ENCODE results near the gene NOTCH4.
A peak's percentile ranks its signal among the peaks of the same experiment; 100 is the strongest.

The NOTCH4 gene

GRCh38 chr6:32183030-32183429, 40.8 kb downstream of the NOTCH4 start:
- no peak for DNase-seq (ENCODE audit: low read depth in 2 of 3, low spot score in 2 of 3)

DNA sequence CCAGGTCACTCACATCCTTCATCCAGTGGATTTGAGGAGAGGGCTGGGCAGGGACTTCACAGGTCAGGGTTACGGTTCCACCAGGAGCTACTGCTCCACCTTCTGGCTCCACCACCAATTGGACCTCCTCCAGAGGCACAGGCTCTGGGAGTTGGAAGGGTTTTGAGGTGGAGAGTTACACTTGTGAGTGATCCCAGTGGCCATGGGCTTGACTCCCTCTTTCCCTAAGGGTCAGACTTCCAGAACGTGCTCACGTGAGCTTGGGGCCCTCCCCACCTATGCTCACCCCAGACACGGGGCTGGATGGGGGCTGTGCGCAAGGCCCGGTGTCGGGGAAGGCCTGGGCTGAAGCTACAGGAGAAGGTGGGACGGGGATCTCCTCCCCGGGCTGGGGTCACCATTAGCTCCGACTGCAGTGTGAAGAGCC, 41.3 kb downstream of the NOTCH4 start:
- no peak for DNase-seq (ENCODE audit: low read depth in 2 of 3, low spot score in 2 of 3)

DNA sequence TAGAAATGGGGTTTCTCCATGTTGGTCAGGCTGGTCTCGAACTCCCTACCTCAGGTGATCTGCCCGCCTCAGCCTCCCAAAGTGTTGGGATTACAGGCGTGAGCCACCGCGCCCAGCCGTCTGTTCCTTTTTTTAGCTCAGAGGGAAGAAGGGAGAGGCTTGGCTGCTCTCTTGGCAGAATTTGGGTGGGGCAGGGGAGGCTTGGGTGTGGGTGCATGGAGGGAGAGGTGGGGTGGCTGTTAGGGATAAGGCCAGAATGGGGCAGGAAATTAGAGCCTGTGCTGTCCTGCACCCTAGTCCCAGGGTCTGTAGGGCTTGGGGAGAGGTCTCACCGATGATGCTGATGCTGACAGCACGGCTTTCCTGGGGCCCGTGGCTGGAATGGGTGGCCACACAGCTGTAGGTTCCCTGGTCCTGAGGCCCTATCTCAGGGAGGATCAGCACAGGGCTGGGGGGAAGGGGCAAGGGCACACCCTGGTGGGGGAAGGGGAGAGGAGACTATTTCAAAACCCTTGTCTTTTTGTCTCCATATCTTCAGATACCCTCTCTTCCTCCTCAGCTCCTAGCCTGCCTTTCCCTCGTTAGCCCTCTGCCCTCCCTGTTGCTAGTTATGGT, 41.8 kb downstream of the NOTCH4 start:
- DNase-seq (ENCODE audit: low read depth in 2 of 3, low spot score in 2 of 3): no peak

- no peak for DNase-seq (ENCODE audit: low read depth in 2 of 3, low spot score in 2 of 3)
These were observed 42.6 kb downstream of the NOTCH4 start for GRCh38 chr6:32181148-32181702.

DNA sequence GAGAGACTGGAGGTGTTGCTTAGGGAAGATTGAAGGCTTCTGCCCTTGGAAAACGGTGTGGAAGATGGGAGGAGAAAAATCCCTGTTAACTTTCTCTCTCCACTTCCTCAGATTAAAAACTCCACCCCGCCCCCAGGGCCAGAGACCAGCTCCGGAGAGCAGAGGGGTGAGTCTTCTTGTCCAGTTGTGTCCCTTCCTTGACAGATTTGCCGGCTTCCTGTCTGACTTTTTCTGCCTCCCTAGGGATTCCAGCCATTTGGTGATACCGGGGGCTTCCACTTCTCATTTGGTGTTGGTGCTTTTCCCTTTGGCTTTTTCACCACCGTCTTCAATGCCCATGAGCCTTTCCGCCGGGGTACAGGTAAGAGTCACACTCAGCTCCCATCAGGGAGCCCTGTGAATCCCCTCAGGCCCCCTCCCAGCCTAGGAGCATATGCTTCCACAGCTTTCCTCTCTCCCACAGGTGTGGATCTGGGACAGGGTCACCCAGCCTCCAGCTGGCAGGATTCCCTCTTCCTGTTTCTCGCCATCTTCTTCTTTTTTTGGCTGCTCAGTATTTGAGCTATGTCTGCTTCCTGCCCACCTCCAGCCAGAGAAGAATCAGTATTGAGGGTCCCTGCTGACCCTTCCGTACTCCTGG, 44.0 kb downstream of the NOTCH4 start:
- no peak for DNase-seq (ENCODE audit: low read depth in 2 of 3, low spot score in 2 of 3)

GRCh38 chr6:32178547-32179440, 45.1 kb downstream of the NOTCH4 start:
- DNase-seq (ENCODE audit: low read depth in 2 of 3, low spot score in 2 of 3): no peak

- peak; percentile 66 to 80 (median 78) for DNase-seq (ENCODE audit: low read depth in 2 of 3, low spot score in 2 of 3)
These were observed 45.9 kb downstream of the NOTCH4 start, which contains the start of gene RNF5 for GRCh38 chr6:32177788-32178546. Gene RNF5 (plus strand): TSS chr6:32178405. CDS start chr6:32178512, 107 bp downstream.

- DNase-seq (ENCODE audit: low read depth in 2 of 3, low spot score in 2 of 3): no peak
These were observed 46.6 kb downstream of the NOTCH4 start for GRCh38 chr6:32177183-32177787.

DNA sequence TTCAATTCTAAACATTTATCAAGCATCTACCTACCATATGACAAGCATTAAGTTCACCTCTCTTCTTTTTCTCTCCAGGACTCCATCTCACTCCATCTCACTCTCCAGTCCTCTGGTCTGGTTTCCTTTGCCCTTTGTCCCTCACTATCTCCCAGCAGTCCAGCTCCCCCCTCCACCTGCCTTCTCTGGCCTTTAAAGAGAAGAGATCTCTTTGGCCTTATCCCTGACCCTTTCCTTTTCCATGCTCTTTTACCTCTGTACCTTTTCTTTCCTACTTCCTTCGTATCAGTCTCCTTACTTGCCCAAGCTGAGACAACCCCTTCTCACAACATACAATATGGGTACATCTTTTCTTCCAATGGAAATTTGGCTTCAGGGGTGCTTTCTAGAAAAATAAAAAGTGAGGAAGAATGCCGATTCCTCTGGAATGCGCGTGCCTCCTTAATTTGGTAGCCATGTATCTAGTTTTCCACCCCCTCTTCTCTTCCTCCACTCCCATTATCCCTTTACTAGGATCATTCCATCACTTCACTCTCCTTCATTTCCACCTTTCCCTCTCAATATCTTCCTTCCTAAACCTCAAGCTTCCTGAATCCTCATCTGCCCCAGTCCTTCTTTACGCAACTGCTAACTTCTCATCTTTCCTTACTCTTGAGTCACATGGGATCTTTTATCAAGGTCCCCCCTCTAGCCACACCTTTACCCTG, 47.2 kb downstream of the NOTCH4 start:
- no peak for DNase-seq (ENCODE audit: low read depth in 2 of 3, low spot score in 2 of 3)

- DNase-seq (ENCODE audit: low read depth in 2 of 3, low spot score in 2 of 3): peak; percentile 87 to 90 (median 90)
These were observed 48.0 kb downstream of the NOTCH4 start, which contains the start of gene AGPAT1 for GRCh38 chr6:32175711-32176475. Gene AGPAT1 (minus strand): TSS chr6:32176084. CDS start chr6:32171496, 4,588 bp downstream.

DNA sequence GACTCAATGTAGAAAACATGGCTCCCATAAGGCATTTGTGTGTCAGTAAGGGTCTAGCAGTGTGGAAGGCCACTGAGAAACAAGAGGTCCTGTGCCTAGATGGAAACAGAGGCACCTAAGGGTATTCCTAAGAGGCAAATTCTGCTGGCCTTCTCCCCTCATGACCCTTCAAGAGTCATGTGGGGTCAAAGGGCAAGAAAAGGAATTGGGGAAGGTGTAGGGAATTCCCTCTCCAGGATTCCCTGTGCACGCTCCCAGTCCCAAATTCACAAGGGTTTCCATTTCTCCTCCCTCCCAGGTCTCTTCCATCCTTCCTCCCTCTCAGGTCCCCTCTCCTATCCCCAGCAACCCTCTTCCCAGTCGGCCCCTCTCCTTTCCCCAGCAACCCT, 48.6 kb downstream of the NOTCH4 start:
- DNase-seq (ENCODE audit: low read depth in 2 of 3, low spot score in 2 of 3): no peak

DNA sequence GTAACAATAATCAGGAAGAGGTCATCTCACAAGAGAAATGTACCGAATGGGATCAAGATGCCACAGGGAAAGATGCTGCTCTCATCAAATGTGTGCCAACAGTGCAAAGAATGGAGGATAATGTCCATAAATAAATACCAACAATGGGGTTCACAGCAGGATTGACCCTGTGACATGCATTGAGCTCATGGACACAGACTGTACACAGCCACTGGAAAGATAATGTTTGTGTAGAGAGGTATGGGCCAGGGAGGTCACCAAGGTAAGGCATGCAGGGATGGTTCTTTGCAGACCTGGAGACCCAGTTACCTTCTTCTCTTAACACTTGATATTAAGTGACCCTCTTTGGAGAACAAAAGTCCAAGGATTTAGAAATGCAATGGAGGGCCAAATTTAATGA, 49.5 kb downstream of the NOTCH4 start:
- DNase-seq (ENCODE audit: low read depth in 2 of 3, low spot score in 2 of 3): no peak

DNA sequence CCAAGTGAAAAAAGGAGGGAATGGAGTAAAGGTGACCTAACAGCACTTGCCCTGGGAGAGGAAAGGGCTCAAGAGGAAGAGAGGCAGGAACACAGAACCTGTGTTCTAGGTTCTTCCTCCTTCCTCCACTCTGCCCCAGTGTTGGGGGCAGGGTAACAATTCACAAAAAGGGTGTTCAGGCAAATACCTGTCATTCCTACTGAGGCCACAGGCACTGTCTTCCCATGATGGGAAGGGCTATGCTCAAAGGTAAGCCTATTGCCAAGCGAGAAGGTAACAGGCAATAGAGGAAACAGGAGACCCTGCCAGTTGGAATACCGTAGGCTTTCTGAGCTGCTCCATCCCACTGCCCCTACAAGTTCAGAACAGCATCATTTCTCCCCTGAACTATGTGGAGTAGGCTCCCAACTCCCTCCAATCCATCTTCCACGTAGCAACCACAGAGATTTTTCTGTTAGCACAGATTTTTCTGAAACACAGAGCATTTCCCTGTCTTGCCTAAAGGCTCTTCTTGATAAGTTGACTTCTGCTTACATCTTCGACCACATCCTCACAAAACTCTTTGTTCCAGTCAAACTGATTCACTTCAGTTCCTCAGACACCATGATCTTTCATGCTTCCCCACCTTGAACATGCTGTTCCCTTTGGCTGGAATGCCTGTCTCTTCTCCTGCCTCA, 50.7 kb downstream of the NOTCH4 start:
- no peak for DNase-seq (ENCODE audit: low read depth in 2 of 3, low spot score in 2 of 3)

DNA sequence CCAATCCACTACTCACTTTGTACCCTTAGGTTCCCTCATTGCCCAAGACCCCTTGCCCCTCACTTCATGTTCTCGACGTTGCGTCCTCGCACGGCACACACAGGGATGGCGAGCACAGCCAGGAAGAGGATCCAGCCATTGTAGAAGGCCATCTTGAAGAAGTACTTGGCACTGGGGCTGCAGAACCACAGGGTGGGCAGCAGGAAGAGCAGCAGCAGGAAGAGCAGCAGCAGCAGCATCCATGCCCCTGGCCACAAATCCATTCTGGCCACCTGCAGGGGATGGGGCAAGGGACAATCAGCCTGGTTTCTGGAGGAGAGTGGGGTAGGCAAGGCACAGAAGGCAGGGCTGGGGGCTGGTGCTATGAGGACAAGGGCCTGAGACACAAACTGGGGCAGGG, 52.6 kb downstream of the NOTCH4 start:
- no peak for DNase-seq (ENCODE audit: low read depth in 2 of 3, low spot score in 2 of 3)

DNA sequence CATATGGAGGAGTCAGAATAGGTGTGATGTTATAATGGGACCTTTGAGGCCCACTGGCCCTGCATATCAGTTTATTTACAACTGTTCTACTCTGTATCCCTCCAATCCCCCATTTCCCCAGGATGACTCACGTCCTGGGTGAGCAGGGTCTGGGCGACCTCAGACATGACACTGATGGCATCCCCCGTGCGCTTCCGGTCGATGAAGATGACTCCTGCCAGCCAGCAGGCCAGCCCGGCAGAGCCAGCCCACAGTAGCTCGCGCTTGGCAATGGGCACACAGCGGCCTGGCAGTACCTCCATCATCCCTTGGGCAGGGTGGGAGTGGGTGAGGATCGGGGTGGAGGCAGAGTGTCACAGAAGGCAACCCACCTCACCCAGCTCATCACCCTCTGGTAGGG, 53.6 kb downstream of the NOTCH4 start:
- no peak for DNase-seq (ENCODE audit: low read depth in 2 of 3, low spot score in 2 of 3)

DNA sequence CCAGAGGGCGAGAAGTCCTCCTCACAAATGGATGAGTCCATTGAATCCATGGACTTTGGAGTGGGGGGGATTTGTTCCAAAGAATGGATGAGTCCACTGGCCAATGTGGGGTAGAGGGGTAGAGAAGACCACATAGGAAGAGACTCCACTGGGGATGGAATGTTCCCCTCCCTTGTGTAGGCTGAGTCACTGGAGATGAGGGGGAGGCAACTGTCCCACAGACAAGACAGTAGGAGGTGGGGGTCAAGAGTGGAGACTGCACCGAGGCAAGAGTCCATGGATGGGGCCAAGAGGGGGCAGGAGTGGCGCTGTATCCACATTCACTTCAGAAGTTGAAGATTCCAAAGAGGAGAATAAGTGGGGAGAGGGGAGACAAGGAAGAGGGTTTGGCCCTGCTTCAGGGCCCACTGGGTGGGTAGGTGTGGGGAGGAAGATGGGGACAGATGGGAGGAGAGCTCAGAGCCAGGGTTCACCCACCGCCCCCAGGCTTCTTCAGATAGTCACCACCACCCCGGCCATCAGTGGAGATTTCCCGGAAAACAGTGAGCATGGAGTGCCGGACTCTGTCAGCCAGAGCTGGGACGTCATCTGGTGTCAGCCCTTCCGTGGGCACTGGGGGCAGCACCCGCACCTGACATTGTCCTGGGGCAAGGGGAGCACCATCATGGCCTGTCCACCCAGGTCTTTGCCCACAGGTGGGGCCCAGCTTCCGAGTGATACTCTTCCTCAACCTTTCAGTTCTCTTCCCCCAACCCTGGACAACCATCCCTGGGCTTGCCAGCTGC, 54.9 kb downstream of the NOTCH4 start:
- DNase-seq (ENCODE audit: low read depth in 2 of 3, low spot score in 2 of 3): no peak

DNA sequence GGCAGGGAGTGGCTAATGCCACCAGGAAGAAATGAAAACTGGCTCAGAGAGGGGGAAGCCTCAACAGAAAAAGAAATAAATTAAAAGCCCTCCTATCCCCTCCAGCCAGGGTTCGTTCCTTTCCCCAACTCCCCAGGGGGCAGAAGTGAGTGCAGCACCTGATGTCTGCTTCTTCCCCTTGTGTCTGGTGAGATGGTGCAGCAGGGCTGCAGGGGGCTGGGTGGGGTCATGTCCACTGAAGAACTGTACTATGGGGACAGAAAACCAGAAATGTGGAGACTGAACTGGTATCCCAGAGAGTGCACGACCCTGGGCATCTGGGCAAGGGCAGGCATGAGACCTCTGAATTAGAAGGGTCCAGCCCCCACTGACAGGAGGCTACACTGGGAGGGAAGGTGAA, 55.5 kb downstream of the NOTCH4 start:
- no peak for DNase-seq (ENCODE audit: low read depth in 2 of 3, low spot score in 2 of 3)

All from activated CD8-positive, alpha-beta memory T cell treated with anti-CD3 and anti-CD28 coated beads for 48 hours (primary cell).